ENCODE measurements around the gene CSF3R. TPM values are rescaled to one million over a fixed set of nuclear protein-coding genes. Genes with fewer than 3 reads are reported as not detected.

Gene CSF3R
- polyA plus RNA-seq, 1 of the 3 experiments (the other 2 are of a cell fraction): not detected

DNA sequence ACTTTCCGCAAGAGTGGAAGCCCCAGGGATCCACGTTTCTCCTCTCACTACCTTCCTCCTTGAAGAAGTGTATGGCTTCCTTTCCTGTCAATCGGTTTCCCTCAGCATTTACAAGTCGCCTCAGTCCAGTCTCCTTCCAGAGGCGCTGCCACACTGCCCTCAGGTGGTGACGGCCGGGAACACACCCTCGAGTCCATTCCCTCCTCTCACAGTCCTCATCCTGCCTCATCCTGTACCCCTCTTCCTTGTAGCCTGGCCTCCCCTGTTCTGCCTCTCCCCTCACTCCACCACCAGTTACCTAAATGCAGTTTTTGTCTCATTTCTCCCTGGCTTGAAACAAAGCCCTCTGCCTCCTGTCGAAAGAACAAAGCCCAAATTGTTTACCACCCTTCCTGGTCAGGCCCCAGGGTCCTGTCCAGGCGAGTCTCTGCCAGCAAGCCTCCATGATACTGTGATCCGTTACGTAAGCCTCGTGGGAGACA, 61.8 kb downstream of the CSF3R start:
- H3K9ac ChIP-seq: no peak overlapping the region
- 16% methylated on average over 13 of the region's 13 CpGs for WGBS (ENCODE audit: low lambda C conversion rate)
- POLR2A ChIA-PET: no interaction called here

More for the DNA sequence above, 61.8 kb downstream of the CSF3R start:
- Histone ChIP-seq H3K27me3 (ENCODE audit: insufficient read depth) (no peaks in the 10 kb centered on the region), H3K9me2 (no peaks in the 10 kb centered on the region), H3K4me3 (ENCODE audit: low read depth in 2 of 2, low read length in 1 of 2) (peak overlapping the region in 1 of 2 experiments; percentile 30; a peak in 1 of 4 replicates), H3K4me1 (ENCODE audit: control insufficient read depth in 1 of 2, insufficient read depth in 2 of 2, low read depth in 1 of 2, low read length in 1 of 2) (peaks cover 0 to 5% of the 10 kb centered on the region in 2 experiments; a peak in 2 of 4 replicates), H2AFZ (ENCODE audit: low read depth) (peak overlapping the region; percentile 67; the same call in 1 of the 2 replicates), H3K36me3 (replicated peaks in 1 of 2; ENCODE audit: control insufficient read depth in 1 of 2, insufficient read depth in 2 of 2, low read length in 1 of 2) (peaks cover 0 to 16% of the 10 kb centered on the region in 2 experiments), H3K9me3 (no peaks in the 10 kb centered on the region), H3K27ac (ENCODE audit: low read depth in 2 of 2, low read length in 1 of 2) (peak overlapping the region in 1 of 2 experiments; percentile 36; a peak in 1 of 4 replicates), H4K20me1 (ENCODE audit: insufficient read depth) (no peaks in the 10 kb centered on the region), H3F3A (replicated peaks; ENCODE audit: insufficient read depth) (peaks cover 4% of the 10 kb centered on the region), H3K4me2 (peak overlapping the region; percentile 24; the same call in 1 of the 2 replicates), H3K79me2 (ENCODE audit: insufficient read depth) (no peaks in the 10 kb centered on the region)
- CTCF ChIA-PET: interaction anchor here (0.8 to 5.3 kb wide), 15 partner anchors 9 to 268 kb away, joined by 3 to 38 read pairs (median 6); partner anchors contain the start of genes EVA1B and STK40
- DNase-seq: peak; percentile 78
- TF ChIP-seq EP300 (IDR thresholded peaks at IDR 0.05; ENCODE audit: borderline replicate concordance in 1 of 2, low read depth in 1 of 2, low read length in 1 of 2): no peak
- TF ChIP-seq, protein P1, sequence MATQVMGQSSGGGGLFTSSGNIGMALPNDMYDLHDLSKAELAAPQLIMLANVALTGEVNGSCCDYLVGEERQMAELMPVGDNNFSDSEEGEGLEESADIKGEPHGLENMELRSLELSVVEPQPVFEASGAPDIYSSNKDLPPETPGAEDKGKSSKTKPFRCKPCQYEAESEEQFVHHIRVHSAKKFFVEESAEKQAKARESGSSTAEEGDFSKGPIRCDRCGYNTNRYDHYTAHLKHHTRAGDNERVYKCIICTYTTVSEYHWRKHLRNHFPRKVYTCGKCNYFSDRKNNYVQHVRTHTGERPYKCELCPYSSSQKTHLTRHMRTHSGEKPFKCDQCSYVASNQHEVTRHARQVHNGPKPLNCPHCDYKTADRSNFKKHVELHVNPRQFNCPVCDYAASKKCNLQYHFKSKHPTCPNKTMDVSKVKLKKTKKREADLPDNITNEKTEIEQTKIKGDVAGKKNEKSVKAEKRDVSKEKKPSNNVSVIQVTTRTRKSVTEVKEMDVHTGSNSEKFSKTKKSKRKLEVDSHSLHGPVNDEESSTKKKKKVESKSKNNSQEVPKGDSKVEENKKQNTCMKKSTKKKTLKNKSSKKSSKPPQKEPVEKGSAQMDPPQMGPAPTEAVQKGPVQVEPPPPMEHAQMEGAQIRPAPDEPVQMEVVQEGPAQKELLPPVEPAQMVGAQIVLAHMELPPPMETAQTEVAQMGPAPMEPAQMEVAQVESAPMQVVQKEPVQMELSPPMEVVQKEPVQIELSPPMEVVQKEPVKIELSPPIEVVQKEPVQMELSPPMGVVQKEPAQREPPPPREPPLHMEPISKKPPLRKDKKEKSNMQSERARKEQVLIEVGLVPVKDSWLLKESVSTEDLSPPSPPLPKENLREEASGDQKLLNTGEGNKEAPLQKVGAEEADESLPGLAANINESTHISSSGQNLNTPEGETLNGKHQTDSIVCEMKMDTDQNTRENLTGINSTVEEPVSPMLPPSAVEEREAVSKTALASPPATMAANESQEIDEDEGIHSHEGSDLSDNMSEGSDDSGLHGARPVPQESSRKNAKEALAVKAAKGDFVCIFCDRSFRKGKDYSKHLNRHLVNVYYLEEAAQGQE (IDR thresholded peaks at IDR 0.05; ENCODE audit: low read depth, low read length): no peak
- TF ChIP-seq, protein P2, sequence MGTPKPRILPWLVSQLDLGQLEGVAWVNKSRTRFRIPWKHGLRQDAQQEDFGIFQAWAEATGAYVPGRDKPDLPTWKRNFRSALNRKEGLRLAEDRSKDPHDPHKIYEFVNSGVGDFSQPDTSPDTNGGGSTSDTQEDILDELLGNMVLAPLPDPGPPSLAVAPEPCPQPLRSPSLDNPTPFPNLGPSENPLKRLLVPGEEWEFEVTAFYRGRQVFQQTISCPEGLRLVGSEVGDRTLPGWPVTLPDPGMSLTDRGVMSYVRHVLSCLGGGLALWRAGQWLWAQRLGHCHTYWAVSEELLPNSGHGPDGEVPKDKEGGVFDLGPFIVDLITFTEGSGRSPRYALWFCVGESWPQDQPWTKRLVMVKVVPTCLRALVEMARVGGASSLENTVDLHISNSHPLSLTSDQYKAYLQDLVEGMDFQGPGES (IDR thresholded peaks at IDR 0.05; ENCODE audit: low read depth, low read length): no peak
- TF ChIP-seq POLR2AphosphoS5 (IDR thresholded peaks at IDR 0.05; ENCODE audit: low read depth, low read length): no peak
- TF ChIP-seq, protein P3, sequence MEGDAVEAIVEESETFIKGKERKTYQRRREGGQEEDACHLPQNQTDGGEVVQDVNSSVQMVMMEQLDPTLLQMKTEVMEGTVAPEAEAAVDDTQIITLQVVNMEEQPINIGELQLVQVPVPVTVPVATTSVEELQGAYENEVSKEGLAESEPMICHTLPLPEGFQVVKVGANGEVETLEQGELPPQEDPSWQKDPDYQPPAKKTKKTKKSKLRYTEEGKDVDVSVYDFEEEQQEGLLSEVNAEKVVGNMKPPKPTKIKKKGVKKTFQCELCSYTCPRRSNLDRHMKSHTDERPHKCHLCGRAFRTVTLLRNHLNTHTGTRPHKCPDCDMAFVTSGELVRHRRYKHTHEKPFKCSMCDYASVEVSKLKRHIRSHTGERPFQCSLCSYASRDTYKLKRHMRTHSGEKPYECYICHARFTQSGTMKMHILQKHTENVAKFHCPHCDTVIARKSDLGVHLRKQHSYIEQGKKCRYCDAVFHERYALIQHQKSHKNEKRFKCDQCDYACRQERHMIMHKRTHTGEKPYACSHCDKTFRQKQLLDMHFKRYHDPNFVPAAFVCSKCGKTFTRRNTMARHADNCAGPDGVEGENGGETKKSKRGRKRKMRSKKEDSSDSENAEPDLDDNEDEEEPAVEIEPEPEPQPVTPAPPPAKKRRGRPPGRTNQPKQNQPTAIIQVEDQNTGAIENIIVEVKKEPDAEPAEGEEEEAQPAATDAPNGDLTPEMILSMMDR (IDR thresholded peaks at IDR 0.05): peak; percentile 92
- TF ChIP-seq NRF1 (IDR thresholded peaks at IDR 0.05; ENCODE audit: low read depth, low read length): no peak
- TF ChIP-seq RAD21 (IDR thresholded peaks at IDR 0.05; ENCODE audit: low read length): peak; percentile 99
- TF ChIP-seq SMC3 (IDR thresholded peaks at IDR 0.05; ENCODE audit: low read depth, low read length): peak; percentile 95
- no peak for TF ChIP-seq GATA2 (CRISPR knock-in tag; IDR thresholded peaks at IDR 0.05)
- TF ChIP-seq, protein P4, sequence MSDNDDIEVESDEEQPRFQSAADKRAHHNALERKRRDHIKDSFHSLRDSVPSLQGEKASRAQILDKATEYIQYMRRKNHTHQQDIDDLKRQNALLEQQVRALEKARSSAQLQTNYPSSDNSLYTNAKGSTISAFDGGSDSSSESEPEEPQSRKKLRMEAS (IDR thresholded peaks at IDR 0.05; ENCODE audit: low read depth): no peak
- TF ChIP-seq RXRA (IDR thresholded peaks at IDR 0.05; ENCODE audit: borderline replicate concordance, low read depth): no peak
- no peak for TF ChIP-seq TAF1 (IDR thresholded peaks at IDR 0.05; ENCODE audit: borderline replicate concordance, low read depth, low read length)
- TF ChIP-seq, protein P5, sequence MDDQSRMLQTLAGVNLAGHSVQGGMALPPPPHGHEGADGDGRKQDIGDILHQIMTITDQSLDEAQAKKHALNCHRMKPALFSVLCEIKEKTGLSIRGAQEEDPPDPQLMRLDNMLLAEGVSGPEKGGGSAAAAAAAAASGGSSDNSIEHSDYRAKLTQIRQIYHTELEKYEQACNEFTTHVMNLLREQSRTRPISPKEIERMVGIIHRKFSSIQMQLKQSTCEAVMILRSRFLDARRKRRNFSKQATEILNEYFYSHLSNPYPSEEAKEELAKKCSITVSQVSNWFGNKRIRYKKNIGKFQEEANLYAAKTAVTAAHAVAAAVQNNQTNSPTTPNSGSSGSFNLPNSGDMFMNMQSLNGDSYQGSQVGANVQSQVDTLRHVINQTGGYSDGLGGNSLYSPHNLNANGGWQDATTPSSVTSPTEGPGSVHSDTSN (IDR thresholded peaks at IDR 0.05): peak; percentile 32; the same call in 1 of the 2 replicates
- TF ChIP-seq, protein P6, sequence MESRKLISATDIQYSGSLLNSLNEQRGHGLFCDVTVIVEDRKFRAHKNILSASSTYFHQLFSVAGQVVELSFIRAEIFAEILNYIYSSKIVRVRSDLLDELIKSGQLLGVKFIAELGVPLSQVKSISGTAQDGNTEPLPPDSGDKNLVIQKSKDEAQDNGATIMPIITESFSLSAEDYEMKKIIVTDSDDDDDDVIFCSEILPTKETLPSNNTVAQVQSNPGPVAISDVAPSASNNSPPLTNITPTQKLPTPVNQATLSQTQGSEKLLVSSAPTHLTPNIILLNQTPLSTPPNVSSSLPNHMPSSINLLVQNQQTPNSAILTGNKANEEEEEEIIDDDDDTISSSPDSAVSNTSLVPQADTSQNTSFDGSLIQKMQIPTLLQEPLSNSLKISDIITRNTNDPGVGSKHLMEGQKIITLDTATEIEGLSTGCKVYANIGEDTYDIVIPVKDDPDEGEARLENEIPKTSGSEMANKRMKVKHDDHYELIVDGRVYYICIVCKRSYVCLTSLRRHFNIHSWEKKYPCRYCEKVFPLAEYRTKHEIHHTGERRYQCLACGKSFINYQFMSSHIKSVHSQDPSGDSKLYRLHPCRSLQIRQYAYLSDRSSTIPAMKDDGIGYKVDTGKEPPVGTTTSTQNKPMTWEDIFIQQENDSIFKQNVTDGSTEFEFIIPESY (IDR thresholded peaks at IDR 0.05; ENCODE audit: borderline replicate concordance, low read depth): no peak
- no peak for TF ChIP-seq MEF2A (IDR thresholded peaks at IDR 0.05; ENCODE audit: borderline replicate concordance, low read depth)
- no peak for TF ChIP-seq FOXM1 (IDR thresholded peaks at IDR 0.05; ENCODE audit: low read depth)
- no peak for TF ChIP-seq FOSL2 (IDR thresholded peaks at IDR 0.05; ENCODE audit: borderline replicate concordance, low read depth)
